Medulla oblongata (tissue), 1 donor: ENCODE results near the gene SPATS2L.

Experiments
- DNase-seq: peaks from one replicate; pipeline ENCODE4 v3.0.0-alpha.2; 2015; ENCODE audit errors: extremely low spot score

The SPATS2L gene

GRCh38 chr2:200411831-200412230 lies 105.3 kb downstream of the SPATS2L start:
- DNase-seq, result no peak

DNA sequence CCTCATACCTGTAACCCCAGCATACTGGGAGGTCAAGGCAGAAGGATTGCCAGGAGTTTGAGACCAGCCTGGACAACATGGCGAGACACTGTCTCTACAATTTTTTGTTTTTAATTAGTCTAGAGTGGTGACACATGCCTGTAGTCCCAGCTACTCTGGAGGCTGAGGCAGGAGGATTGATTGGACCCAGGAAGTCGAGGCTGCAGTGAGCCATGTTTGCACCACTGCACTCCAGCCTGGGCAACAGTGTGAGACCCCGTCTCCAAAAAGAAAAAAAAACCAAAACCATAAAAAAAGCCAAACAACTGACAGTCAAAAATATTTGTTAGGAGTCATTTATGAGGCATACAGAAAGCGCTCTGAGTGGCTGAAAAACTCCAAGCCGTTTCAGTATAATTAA lies 107.9 kb downstream of the SPATS2L start:
- DNase-seq, result no peak

GRCh38 chr2:200415455-200415854 lies 109.0 kb downstream of the SPATS2L start:
- DNase-seq, result no peak

- DNase-seq, result no peak
Observed at GRCh38 chr2:200416878-200417277, 110.4 kb downstream of the SPATS2L start.

GRCh38 chr2:200417366-200417765 lies 110.9 kb downstream of the SPATS2L start:
- DNase-seq, result no peak

DNA sequence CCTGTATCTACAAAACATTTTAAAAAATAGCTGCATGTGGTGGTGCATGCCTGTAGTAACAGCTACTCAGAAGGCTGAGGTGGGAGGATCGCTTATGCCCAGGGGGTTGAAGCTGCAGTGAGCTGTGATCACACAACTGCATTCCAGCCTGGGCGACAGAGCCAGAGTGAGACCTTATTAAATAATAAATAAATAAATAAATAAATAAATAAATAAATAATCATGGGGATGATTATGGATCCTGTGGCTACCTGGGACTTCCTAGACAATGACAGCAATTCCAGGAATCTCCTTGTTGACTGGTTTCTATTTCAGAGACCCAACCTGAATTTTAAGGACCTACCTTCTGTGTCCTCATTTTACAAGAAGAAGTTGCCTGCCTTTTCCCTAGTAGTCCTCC lies 111.9 kb downstream of the SPATS2L start:
- no peak for DNase-seq

DNA sequence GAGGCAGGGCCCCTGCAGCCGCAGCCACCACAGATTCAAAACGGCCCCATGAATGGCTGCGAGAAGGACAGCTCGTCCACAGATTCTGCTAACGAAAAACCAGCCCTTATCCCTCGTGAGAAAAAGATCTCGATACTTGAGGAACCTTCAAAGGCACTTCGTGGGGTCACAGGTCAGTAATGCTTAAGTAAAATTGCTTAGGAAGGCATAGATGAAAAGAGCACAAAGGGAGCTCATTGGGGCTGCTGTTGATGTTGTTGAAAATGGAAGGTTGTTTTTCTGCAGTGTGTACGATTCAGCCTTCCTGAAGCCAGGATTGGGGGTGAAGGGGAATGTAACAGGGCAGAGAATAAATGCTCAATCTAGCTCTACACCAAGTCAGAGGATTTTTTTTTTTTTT lies 112.8 kb downstream of the SPATS2L start:
- DNase-seq, result no peak

DNA sequence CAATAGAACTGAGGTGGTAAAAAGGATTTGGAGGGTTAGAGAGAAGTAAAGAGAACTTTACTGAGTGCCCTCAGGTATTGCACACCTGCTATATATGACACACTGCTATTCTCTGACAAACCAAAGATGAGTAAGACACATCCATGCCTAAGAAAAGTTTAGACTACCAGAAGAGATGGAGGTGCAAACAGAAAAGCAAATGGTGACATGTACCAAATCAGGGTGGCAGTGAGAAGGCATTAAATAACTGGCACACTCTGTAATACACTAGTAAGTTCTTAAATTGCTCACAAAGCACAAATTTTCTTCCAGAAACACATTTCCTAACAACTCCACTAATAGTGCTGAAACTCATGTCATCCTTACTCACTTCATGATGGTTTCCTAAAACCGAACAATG lies 114.8 kb downstream of the SPATS2L start:
- no peak for DNase-seq

GRCh38 chr2:200422071-200422470 lies 115.6 kb downstream of the SPATS2L start:
- no peak for DNase-seq

DNA sequence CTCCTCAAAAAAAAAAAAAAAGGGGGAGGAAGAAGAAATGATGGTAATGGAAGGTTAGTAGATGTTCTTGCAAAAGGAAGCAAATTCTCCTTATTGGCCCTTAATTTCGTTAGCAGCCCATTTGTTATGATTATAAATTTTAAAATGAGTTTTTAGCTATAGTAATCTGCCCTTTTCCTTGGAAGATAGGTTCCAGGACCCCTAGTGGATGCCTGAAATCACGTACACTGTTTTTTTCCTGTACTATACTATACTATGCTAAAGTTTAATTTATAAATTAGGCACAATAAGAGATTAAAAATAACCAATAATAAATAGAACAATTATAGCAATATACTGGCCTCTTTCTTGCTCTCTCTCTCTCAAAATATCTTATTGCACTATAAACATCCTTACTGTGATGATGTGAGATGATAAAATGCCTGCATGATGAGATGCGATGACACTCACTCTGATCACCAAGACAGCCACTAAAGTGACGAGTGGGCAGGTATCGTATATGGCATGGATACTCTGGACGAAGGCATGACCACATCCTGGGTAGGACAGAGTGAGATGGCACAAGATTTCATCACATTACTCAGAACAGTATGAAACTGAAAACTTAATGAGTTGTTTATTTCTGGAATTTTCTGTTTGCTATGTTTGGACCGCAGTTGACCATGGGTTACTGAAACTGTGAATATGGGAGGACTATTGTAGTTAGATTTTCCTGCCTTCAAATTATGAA lies 116.2 kb downstream of the SPATS2L start:
- DNase-seq, result no peak

DNA sequence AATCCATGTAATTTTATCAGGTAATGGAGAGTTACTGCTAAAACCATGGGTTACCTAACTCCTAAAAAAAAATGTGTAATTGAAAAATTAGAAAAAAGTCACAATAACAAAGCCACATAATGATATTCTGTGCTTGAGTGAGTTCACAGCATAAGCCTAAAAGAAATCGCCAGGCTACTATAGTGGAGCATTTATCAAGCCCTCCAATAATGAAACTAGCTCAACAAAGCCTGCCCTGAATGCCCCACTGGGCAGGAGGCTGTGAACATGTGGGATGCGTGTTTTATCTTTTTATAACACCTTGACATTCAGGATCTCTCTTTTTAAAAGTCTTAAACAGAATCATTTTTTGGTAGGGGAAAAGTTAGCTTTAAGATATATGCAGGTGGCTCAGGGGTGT lies 117.0 kb downstream of the SPATS2L start:
- DNase-seq, result no peak

- no peak for DNase-seq
Observed at GRCh38 chr2:200425026-200425821, 118.7 kb downstream of the SPATS2L start.

GRCh38 chr2:200426754-200427153 lies 120.3 kb downstream of the SPATS2L start:
- no peak for DNase-seq

GRCh38 chr2:200428961-200429665 lies 122.6 kb downstream of the SPATS2L start:
- DNase-seq, result no peak

DNA sequence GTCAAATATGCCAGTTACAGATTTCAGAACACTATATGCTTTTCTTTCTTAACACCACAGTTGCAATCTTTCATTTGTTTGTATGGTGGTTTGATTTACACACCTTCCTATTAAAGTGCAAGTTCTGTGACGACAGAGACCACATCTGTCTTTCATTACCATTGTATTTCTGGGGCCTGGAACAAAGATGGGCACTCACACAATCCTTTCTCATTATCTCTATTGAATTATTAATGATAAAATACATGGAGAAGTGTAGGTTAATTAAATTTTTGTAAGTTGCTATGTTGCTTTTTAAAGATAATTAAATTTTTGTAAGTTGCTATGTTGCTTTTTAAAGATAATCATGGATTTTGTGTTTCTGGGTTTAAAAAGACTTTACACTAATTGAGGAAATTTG lies 123.5 kb downstream of the SPATS2L start:
- no peak for DNase-seq

DNA sequence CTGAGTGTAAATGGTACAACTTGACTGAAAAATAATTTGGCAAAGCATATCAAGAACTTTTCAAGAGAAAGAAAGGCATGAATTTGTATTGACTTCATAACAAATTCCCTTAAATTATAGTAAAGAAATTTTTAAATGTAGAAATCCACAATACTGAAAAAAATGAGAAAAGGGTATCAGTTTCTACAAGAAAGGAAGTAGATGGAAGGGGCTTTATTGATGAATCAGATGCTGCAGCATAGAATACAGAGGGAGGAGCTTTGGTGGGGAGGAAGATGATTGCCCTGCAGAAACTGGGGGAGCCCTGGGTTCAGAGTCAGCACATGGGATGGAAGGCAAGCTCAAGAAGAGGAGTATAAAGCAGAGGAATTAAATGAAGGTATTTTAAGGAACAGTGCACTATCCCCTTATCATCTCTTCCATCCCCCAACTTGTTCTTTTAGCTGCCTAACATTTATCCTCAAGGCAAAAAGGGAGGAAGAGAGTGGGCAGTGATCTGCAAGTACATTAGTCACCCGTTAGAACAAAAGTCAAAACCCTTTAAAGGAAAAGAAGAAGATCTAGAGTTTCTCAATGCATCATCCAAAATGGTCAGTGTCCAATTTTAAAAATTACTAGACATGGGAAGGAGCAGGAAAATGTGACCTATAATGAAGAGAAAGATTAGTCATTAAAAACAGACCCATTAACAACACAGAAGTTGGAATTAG lies 125.7 kb downstream of the SPATS2L start:
- no peak for DNase-seq

- no peak for DNase-seq
Observed at GRCh38 chr2:200435379-200435778, 128.9 kb downstream of the SPATS2L start.

GRCh38 chr2:200438251-200438650 lies 131.8 kb downstream of the SPATS2L start:
- DNase-seq, result no peak

GRCh38 chr2:200438846-200439245 lies 132.4 kb downstream of the SPATS2L start:
- no peak for DNase-seq

GRCh38 chr2:200439981-200440380 lies 133.5 kb downstream of the SPATS2L start:
- no peak for DNase-seq

DNA sequence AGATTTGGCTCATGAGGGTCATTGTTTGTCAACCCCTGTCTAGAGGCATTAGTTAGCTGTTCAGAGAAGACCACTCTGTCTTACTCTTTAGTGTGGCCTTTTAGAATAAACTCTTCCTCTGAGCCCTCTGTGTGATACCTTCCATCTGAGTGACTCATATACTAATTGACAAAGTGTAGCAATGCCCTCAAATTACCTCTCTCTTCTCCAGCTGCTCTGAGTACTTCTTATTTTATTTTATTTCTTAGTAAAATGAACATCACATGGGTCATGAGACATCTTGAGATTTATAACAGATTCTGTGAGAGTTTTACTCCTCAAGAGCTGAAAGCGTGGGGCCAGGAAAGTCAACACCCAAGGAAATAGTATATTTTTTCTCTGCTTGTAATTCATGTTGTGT lies 136.0 kb downstream of the SPATS2L start:
- DNase-seq, result no peak

GRCh38 chr2:200443376-200443775 lies 136.9 kb downstream of the SPATS2L start:
- DNase-seq, result no peak
